Measurements from ENCODE around the gene SLC37A1. TPM values are rescaled to one million over a fixed set of nuclear protein-coding genes. Genes with fewer than 3 reads are reported as not detected.

SLC37A1 gene
- total and polyA plus RNA-seq, 2 of the 13 experiments (the other 11 are each of a cell fraction or from before 2014, with no cell fraction given), result 0.22 to 0.40 TPM

- no peaks in the 10 kb centered on the region for H3K36me3 ChIP-seq (replicated peaks in 1 of 2; ENCODE audit: control insufficient read depth in 1 of 2, insufficient read depth in 2 of 2, low read length in 2 of 2)
- in situ Hi-C loops (cut with HindIII; ENCODE audit: extremely low pct_ligation_motif_present, low pct_unique_long_range_greater_than_20kb), result no loop called here
- CTCF ChIA-PET (ENCODE audit: low intra/inter-chr PET ratio, low total read pairs), result no interaction called here
- H3K4me2 ChIP-seq (ENCODE audit: low read depth, low read length), result no peak overlapping the region
- no TSS peak for BruUV-seq (replicated peaks)
- ATAC-seq (no peak), DNase-seq (ENCODE audit: low spot score) (no peak), FAIRE-seq (no peak)
- H4K20me1 ChIP-seq (ENCODE audit: insufficient read depth, low read length), result no peaks in the 10 kb centered on the region
- no peaks in the 10 kb centered on the region for H3K9me3 ChIP-seq (ENCODE audit: low read length)
- no peak overlapping the region for H3K9ac ChIP-seq (ENCODE audit: insufficient read depth, low read depth, low read length)
- H2AFZ ChIP-seq (ENCODE audit: low read length), result no peak overlapping the region
- H3K4me1 ChIP-seq (ENCODE audit: insufficient read depth, low read length), result peaks cover 24% of the 10 kb centered on the region
- H3K27me3 ChIP-seq (ENCODE audit: control insufficient read depth in 1 of 2, insufficient read depth in 2 of 2, low read length in 2 of 2), result peaks cover 0 to 14% of the 10 kb centered on the region in 2 experiments; a peak in 4 of 5 replicates
- no peak for TF ChIP-seq MIER2 (CRISPR knock-in tag; IDR thresholded peaks at IDR 0.05)
- TF ChIP-seq HNRNPH1 (optimal IDR thresholded peaks at IDR 0.05; ENCODE audit: low read depth, low read length), result no peak
- TF ChIP-seq SSRP1 (CRISPR knock-in tag; IDR thresholded peaks at IDR 0.05), result no peak
- no peak for TF ChIP-seq ZSCAN12 (CRISPR knock-in tag; IDR thresholded peaks at IDR 0.05)
- TF ChIP-seq ZNF235 (CRISPR knock-in tag; IDR thresholded peaks at IDR 0.05; ENCODE audit: borderline replicate concordance), result no peak
- no peak for TF ChIP-seq ETV6 (CRISPR knock-in tag; conservative IDR thresholded peaks at IDR 0.05)
- TF ChIP-seq HNF4A (CRISPR knock-in tag; IDR thresholded peaks at IDR 0.05), result no peak
- no peak for TF ChIP-seq ZFP36L1 (CRISPR knock-in tag; IDR thresholded peaks at IDR 0.05)
- TF ChIP-seq ZNF382 (CRISPR knock-in tag; IDR thresholded peaks at IDR 0.05; ENCODE audit: borderline replicate concordance), result no peak
- no peak for TF ChIP-seq ZNF275 (CRISPR knock-in tag; IDR thresholded peaks at IDR 0.05; ENCODE audit: borderline replicate concordance)
- TF ChIP-seq REPIN1 (CRISPR knock-in tag; IDR thresholded peaks at IDR 0.05; ENCODE audit: borderline replicate concordance, low read depth), result no peak
- TF ChIP-seq SNAI1 (CRISPR knock-in tag; IDR thresholded peaks at IDR 0.05; ENCODE audit: borderline replicate concordance), result no peak
- no peak for TF ChIP-seq ZNF580 (CRISPR knock-in tag; IDR thresholded peaks at IDR 0.05; ENCODE audit: borderline replicate concordance, low read depth)
- intact Hi-C loops (cut with micrococcal nuclease; ENCODE audit: unreplicated experiment), result no loop called here
- POLR2A ChIA-PET, result no interaction called here
- 24% methylated on average over 3 of the region's 3 CpGs for WGBS (ENCODE audit: low lambda C conversion rate)
- H3K27ac ChIP-seq (ENCODE audit: extremely low read length, insufficient read depth, low read length), result no peak overlapping the region
- H3K4me3 ChIP-seq (replicated peaks in 1 of 3; ENCODE audit: insufficient read depth in 1 of 3, low read depth in 2 of 3, low read length in 3 of 3), result no peak overlapping the region
- H3K79me2 ChIP-seq (ENCODE audit: insufficient read depth, low read length), result no peaks in the 10 kb centered on the region
Measured at GRCh38 chr21:42611852-42612251, 98.2 kb downstream of the SLC37A1 start.

All from HepG2 (cell line).